ENCODE measurements around the gene KCNJ15. TPM values are rescaled to one million over a fixed set of nuclear protein-coding genes. Genes with fewer than 3 reads are reported as not detected.

Gene KCNJ15
- total and polyA plus RNA-seq, 11 donors: 0.07 to 1.8 (median 0.38) TPM

GRCh38 chr21:38240129-38240528, 16.7 kb upstream of the KCNJ15 start:
- WGBS, 4 donors: 55 to 72% (median 62%) methylated on average over 1 of the region's 1 CpG
- H3K27me3 ChIP-seq: no peaks in the 10 kb centered on the region
- H3K4me1 ChIP-seq: peaks cover 0 to 21% (median 8%) of the 10 kb centered on the region in 12 donors
- no peak for DNase-seq
- no peak for ATAC-seq
- H3K36me3 ChIP-seq: no peaks in the 10 kb centered on the region
- intact Hi-C loops (cut with DNase I): no loop called here
- H3K4me3 ChIP-seq: no peak overlapping the region
- no peaks in the 10 kb centered on the region for H3K9me3 ChIP-seq
- TF ChIP-seq, protein P1, sequence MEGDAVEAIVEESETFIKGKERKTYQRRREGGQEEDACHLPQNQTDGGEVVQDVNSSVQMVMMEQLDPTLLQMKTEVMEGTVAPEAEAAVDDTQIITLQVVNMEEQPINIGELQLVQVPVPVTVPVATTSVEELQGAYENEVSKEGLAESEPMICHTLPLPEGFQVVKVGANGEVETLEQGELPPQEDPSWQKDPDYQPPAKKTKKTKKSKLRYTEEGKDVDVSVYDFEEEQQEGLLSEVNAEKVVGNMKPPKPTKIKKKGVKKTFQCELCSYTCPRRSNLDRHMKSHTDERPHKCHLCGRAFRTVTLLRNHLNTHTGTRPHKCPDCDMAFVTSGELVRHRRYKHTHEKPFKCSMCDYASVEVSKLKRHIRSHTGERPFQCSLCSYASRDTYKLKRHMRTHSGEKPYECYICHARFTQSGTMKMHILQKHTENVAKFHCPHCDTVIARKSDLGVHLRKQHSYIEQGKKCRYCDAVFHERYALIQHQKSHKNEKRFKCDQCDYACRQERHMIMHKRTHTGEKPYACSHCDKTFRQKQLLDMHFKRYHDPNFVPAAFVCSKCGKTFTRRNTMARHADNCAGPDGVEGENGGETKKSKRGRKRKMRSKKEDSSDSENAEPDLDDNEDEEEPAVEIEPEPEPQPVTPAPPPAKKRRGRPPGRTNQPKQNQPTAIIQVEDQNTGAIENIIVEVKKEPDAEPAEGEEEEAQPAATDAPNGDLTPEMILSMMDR (IDR thresholded peaks at IDR 0.05): no peak
- peak overlapping the region in 1 of 12 donors; percentile 92 for H3K27ac ChIP-seq

GRCh38 chr21:38241029-38241740, 15.6 kb upstream of the KCNJ15 start:
- Histone ChIP-seq H3K9me3 (no peaks in the 10 kb centered on the region), H3K27ac (peak overlapping the region; percentile 11 to 92 (median 69)), H3K4me3 (no peak overlapping the region), H3K36me3 (no peaks in the 10 kb centered on the region), H3K4me1 (peaks cover 0 to 24% (median 8%) of the 10 kb centered on the region in 12 donors), H3K27me3 (no peaks in the 10 kb centered on the region)
- peak; percentile 89 to 94 (median 92) for ATAC-seq
- intact Hi-C loops (cut with DNase I): no loop called here
- WGBS, 4 donors: 53 to 58% (median 55%) methylated on average over 10 of the region's 10 CpGs
- TF ChIP-seq POLR2A (IDR thresholded peaks at IDR 0.05): no peak
- TF ChIP-seq, protein P1 (IDR thresholded peaks at IDR 0.05): no peak
- peak in 4 of 5 donors; percentile 21 to 56 (median 35) for DNase-seq

GRCh38 chr21:38242061-38242460, 14.7 kb upstream of the KCNJ15 start:
- WGBS, 4 donors: 75 to 82% (median 80%) methylated on average over 5 of the region's 5 CpGs
- Histone ChIP-seq H3K4me1 (peaks cover 0 to 30% (median 8%) of the 10 kb centered on the region in 12 donors), H3K27me3 (no peaks in the 10 kb centered on the region), H3K4me3 (no peak overlapping the region), H3K27ac (peak overlapping the region in 8 of 12 donors; percentile 26 to 92 (median 71)), H3K36me3 (no peaks in the 10 kb centered on the region), H3K9me3 (no peaks in the 10 kb centered on the region)
- DNase-seq: no peak
- ATAC-seq: no peak
- intact Hi-C loops (cut with DNase I): no loop called here
- TF ChIP-seq, protein P1 (IDR thresholded peaks at IDR 0.05): no peak
- TF ChIP-seq POLR2A (IDR thresholded peaks at IDR 0.05): no peak

DNA sequence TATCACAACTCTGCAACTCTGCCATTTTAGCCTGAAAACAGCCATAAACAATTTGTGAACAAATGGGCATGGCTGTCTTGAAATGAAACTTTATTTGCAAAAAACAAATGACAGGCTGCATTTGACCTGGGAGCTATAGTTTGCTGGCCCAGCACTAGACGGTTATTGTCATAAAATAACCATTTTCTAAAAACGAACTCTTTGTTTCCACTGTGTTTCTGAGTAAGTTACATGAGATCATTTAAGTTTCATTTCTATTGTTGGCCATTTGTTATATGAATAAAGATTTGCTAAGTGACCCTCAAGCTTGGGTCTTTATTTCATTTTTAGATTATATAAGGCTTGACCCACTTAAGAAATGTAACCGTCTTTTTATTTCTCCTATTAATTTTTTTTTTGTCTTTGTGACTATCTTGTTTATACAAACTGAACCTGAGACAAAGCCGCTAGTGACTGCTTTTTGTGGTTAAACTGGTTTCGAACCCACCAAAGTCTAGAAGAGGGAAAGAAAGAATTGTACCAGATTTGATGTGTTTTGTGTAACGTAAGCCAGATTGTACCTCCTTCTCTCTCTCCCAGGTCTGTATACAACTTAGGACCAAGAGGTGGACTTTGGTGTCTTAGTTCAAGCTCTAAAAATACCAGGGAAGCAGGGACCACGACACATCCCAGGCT, 12.9 kb upstream of the KCNJ15 start:
- peaks cover 0 to 30% (median 7%) of the 10 kb centered on the region in 12 donors for H3K4me1 ChIP-seq
- intact Hi-C loops (cut with DNase I): no loop called here

More for the DNA sequence above, 12.9 kb upstream of the KCNJ15 start:
- 89 to 93% (median 93%) methylated on average over 7 of the region's 7 CpGs for WGBS, 4 donors
- Histone ChIP-seq H3K4me3 (no peak overlapping the region), H3K9me3 (no peaks in the 10 kb centered on the region), H3K36me3 (no peaks in the 10 kb centered on the region), H3K27ac (no peak overlapping the region), H3K27me3 (no peaks in the 10 kb centered on the region)
- DNase-seq (no peak), ATAC-seq (no peak)
- TF ChIP-seq POLR2A (IDR thresholded peaks at IDR 0.05): no peak
- TF ChIP-seq, protein P1 (IDR thresholded peaks at IDR 0.05): no peak

Measured in heart left ventricle (tissue), 16 donors.